HG02970 (cell line): Measurements from ENCODE around the gene ZNF609.

Experiments used
- ATAC-seq: cut with Tn5 transposase; IDR thresholded peaks from one replicate; pipeline ENCODE4 v1.9.1; 2021; ENCODE audit warnings: mild to moderate bottlenecking, moderate library complexity, moderate number of reproducible peaks; ENCODE audit not compliant: unreplicated experiment, low FRiP score

Gene ZNF609

DNA sequence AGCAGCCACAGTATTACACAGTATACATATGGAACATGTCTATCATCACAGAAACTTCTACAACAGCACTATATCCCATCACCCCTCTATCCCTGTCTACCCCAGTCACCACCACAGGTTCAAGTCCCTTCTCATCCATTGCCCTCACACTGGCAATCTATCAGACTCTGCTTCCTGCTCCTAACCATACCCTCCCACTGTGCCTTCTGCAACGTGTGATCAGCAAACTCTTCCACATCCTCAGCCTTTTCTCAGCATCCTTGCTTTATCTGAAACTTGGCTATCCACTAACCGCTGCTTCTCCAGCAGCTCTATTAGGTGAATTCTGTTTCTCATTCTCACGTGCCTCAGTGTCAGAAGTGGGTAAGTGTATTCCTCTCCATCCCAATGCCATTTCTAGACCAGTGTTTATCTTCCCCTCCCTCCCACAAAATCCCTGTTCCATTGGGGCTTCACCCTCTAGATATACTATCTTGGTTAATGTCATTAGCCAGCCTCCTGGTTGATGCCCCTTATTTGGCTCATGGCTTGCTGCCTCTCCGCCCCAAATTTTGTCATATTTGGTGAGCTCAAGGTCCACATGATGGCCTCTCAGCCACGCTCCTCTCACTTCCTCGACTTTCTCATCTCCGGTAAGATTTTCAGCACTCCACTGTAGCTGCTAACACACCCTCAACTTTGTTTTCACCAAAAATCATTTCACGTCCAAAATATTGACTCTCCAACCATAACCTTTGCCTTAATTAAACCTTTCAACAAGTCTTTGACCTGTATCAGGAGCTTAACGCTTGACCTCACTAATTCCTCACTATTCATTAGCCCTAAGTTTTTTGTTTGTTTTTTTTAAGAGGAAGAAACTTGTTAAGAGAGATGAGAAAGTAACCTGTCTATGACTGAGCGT lies 245.9 kb downstream of the ZNF609 start:
- no peak for ATAC-seq

DNA sequence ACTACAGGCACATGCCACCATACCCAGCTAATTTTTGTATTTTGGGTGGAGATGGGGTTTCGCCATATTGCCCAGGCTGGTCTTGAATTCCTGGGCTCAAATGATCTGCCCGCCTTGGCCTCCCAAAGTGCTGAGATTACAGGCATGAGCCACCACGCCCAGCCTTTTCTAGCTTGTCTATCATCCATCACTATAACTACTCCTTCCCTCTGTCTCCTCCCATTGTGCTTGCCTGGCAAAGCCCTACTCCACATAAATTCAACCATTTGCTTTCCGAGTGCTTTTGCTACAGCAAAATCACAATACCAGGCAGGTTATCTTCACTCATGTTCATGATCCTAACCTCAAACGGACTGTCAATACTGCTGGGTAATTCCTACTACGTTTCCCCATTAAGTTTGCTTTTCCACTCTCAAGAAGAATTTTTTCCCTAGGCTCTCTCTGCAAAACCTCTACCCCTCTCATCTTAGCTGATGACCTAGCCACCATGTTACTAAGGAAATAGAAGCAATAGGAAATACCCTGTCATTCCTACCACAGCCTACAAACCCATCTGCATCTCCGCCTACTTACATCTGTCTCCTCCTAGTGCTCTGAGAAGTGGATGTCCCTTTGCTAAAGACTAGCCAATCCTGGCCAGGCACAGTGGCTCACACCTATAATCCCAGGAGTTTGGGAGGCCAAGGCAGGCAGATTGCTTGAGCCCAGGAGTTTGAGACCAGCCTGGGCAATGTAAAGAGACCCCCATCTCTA lies 250.5 kb downstream of the ZNF609 start:
- ATAC-seq = no peak

DNA sequence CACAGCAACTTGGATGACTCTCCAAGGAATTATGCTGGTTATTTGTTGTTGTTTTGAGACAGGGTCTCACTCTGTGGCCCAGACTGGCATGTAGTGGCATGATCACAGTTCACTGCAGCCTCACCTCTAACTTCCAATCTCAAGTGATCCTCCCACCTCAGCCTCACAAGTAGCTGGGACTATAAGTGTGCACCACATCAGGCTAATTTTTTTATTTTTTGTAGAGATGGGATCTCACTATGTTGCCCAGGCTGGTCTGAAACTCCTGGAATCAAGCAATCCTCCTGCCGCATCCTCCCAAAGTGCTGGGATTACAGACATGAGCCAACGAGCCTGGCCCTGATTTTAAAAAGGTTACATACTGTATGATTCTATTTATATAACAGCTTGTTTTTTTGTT lies 252.0 kb downstream of the ZNF609 start:
- ATAC-seq = no peak

DNA sequence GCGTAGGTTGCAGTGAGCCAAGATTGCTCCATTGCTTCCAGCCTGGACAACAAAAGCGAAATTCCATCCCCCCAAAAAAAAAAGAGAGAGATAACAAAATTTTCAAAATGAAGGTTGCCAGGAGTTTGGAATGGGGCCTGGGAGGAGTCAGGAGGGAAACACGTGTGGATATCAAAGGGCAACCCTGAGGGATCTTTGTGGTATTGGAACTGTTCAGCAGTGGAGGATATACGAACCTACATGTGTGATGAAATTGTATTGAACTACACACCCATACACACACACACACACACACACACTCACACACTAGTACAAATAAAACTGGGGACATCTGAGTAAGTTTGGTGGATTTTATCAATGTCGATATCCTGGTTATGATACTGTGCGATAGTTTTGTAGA lies 253.2 kb downstream of the ZNF609 start:
- no peak for ATAC-seq

DNA sequence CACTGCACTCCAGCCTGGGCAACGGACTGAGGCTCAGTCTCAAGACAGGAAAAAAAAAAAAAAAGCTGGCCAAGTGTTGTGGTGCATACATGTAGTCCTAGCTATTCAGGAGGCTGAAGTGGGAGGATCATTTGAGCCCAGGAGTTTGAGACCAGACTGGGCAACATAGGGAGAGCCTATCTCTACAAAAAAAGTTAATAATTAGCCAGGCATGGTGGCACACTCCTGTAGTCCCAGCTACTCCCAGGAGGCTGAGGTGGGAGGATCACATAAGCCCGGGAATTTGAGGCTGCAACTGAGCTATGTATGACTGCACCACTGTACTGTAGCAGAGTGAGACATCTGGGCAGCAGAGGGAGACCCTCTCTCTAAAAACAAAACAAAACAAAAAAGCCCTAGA lies 256.1 kb downstream of the ZNF609 start:
- no peak for ATAC-seq

DNA sequence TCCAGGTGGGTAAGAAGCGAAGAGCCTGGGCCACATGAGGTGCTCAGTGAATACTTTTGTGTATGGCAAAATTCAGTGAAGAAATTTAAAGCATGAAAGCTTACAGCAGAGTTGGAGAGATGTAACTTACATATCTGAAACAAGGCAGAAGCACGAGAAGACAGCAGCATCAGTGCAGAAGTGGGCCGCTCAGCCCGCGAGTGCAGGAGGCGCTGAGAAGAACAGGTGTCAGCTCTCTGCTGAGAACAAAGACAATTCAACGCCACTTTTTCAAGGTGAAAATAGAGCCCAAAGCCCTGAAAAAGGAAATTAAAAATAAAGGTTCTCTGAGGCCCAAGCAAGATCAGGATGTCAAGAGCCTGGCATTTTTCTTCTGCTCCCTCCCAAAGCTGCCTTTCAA lies 256.8 kb downstream of the ZNF609 start:
- ATAC-seq = no peak

DNA sequence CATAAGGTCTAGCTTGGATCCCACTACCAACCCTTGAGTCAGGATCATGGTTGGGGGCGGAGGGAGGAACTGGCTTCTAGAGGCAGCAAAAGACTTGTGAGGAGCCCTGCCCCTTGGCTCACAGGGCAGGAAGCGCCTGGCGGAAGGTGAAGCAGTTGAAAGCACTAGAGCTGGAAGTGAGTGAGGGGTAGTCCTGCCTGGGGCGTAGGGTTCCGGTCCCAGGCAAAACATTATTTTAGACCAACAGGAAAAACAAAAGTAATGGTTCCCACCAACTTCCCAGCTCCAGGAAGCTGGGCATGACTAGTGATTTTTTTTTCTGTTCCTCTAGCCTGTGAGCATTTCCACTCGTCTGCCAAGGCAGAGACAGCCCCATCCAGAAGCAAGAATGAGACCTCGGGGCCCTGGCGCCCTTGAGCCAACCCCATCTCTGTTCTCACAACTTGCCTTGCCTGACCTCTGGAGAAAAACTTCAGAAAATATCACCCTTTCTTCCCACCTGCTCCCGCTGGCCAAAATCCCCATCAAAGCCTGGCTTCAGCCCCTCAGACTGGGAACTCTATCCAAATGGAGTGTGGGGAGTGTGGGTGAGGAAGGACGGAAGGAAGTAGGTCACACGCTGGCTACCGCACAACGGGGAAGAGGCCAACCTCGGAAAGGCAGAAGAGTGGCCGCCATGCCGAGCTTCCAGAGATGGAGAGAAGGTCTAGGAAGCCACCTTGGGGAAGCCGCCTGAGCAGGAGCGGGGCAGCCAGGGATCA lies 257.5 kb downstream of the ZNF609 start:
- no peak for ATAC-seq

DNA sequence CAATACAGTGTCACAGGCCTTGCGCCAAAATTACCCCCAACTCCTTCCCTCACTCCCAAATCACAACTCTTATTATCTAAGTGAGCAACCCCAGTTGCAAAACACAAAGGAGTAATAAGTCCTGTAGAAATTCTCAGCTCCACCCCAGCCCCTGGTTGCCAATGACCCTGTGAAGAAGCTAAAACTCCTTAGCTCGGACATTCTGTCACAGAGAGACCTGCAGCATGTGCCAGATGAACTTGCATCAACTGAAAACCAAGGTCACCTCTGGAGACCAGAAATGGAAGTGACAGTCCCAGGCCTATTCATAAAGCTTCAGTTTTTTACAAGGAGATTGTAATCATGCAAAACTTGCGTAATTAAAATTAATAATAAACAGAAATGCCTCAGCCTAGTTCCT lies 259.8 kb downstream of the ZNF609 start:
- no peak for ATAC-seq

DNA sequence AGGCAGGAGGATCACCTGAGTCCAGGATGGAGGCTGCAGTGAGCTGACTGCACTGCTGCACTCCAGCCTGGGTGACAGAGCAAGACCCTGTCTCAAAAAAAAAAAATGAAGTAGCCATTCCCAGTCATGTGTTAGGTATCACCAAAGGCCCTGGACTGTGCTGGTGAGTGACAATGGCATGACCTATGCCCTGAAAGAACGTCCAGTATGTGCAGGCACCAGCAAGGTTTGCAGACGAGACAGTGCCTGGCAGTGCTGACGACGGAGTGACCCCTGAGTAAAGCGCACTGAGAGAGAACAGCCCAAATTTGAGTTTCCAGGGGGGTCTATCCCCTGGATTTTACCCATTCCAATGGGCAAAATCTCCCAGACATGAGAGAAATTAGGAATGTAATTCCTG lies 269.8 kb downstream of the ZNF609 start:
- ATAC-seq = no peak

DNA sequence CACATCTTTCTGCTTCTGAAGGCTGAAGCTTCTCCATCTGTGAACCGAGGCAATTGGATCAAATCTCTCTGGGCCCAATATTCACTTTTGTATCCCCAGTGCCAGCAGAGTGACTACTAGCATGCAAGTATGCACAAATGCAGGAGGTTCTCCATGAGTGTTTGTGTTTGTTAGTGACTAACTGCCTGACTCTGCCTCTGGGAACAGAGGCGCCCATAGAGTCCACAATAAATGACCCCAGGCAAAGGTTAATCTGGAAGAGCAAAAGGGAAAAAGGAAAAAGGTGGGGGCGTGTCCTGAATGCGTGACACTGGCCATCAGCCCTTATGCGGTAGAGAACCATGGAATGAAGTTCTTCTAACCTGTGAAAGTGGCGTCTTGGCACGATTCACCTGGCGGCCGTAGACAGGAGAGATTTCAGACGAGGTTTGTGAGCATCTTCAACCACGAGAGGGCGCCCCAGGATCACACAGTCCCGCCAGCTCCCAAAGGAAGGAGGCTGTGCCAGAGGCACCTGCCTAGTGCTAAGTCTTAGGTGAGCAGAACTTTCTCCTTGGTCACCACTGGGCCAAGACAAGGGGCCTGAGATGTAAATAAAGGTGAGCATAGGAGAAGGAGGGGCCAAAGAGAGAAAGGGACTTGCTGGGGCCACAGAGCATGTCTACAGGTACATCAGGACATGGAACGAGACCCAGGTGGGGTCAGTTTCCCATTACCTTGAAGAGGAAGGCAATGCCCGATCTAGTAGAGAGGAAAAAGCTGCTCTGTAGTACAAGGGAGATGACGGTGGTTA lies 270.8 kb downstream of the ZNF609 start:
- ATAC-seq = peak; percentile 43

DNA sequence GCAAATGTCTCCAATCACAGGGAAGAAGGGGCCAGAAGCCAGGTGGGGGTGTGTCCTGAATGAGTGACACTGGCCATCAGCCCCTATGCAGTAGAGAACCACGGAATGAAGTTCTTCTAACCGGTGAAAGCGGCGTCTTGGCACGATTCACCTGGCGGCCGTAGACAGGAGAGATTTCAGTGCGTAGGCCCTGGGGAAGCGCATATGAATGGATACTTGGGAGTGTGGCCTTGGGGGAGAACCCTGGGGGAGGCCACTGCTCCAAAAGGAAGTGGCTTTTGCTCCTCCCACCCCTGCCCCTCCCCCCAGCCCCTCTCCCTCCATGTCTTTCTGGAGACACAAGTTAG lies 271.4 kb downstream of the ZNF609 start:
- ATAC-seq = no peak

DNA sequence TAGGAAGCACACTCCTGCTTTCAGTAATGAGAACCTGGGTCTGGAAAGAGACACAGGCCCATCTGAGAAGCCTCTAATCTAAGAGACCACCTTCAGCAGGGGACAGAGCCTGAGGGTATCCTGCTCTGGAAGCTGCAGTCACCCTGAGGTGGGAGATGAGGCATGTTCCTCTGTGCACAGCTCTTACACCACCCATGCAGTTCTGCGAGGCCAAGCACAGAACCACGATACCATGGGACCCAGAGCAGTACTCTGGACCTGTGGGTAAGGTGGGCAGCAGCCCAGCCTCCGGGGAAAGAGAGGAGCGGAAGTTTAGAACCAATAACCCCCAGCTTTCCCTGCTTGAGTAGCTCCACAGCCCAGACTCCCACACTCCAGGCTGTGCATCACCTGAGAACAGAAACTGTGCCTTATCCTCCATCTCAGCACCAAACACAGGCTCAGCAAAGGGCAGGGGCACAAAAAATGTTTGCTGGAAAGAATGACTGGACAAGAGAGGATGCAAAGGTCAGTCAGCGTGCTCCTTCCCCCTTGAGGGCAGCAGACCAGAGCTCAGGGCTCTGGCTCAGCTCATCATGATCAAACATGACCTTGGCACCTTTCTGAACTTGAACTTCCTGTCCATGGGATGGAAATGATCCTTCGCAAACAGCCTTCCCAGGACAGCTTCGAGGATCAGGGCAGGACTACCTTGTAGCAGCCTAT lies 271.9 kb downstream of the ZNF609 start:
- ATAC-seq = no peak
